Lower leg skin (tissue), 3 donors: Measurements from ENCODE around the gene MGAT3.

Experiments used
- CTCF ChIP-seq, 3 donors: fragments of 450-650 bp; IDR thresholded peaks; one replicate each; pipeline ENCODE4 v1.5.1; 2016; ENCODE audit warnings: antibody characterized with exemption in 3 of 3, mild to moderate bottlenecking in 3 of 3, moderate library complexity in 2 of 3
- POLR2A ChIP-seq, 2 donors: fragments of 450-650 bp; IDR thresholded peaks; one replicate each; pipeline ENCODE4 v1.6.1; 2016 to 2017; ENCODE audit warnings: antibody characterized with exemption in 2 of 2, mild to moderate bottlenecking in 1 of 2, moderate library complexity in 1 of 2

- TF ChIP-seq CTCF (IDR thresholded peaks at IDR 0.05) (no peak), POLR2A (IDR thresholded peaks at IDR 0.05) (no peak)
Observed at GRCh38 chr22:39415506-39415905, 41.3 kb upstream of the MGAT3 start.
